B cell (primary cell): ENCODE measurements around the gene ZFP91. TPM values are rescaled to one million over a fixed set of nuclear protein-coding genes. Genes with fewer than 3 reads are reported as not detected.

ENCODE experiments used
- ATAC-seq: fragments of 200-7000 bp; cut with Tn5 transposase; one replicate; pipeline ENCODE4 v1.10.0; 2021; ENCODE audit warnings: low read depth, mild to moderate bottlenecking, moderate number of reproducible peaks, moderate library complexity
- CTCF ChIA-PET: fragments of 350-600 bp; sonication (Branson Sonifier 250); formaldehyde crosslinking; loops from one replicate; lab custom pipeline; 2021; ENCODE audit warnings: antibody characterized with exemption, inconsistent platforms; lab: Charles Lee
- POLR2A ChIA-PET: fragments of 350-600 bp; sonication (Branson Sonifier 250); formaldehyde crosslinking; loops from one replicate; lab custom pipeline; 2021; ENCODE audit warnings: antibody characterized with exemption; lab: Charles Lee
- DNase-seq: peaks from one replicate; pipeline ENCODE4 v3.0.0; 2013
- H2AFZ ChIP-seq: 2 replicates; pipeline ENCODE4 v1.6.1; 2012; ENCODE audit warnings: mild to moderate bottlenecking, low read depth, low read length; ENCODE audit not compliant: insufficient read depth, poor library complexity, severe bottlenecking
- H3K27ac ChIP-seq, 2 donors: 1 replicate in 1 of 2; 2 replicates in 1 of 2; pipeline ENCODE4 v1.5.1; 2012 to 2013; ENCODE audit warnings: low read length in 2 of 2, mild to moderate bottlenecking in 2 of 2, moderate library complexity in 1 of 2
- H3K27me3 ChIP-seq, 4 experiments: fragments of 200-600 bp in 1 of 4; sonication (generic) in 1 of 4; replicated peaks in 1 of 4; 1 replicate in 2 of 4; 2 replicates in 2 of 4; pipeline versions ENCODE4 v1.6.1 to v1.7.0; 2013 to 2016; ENCODE audit warnings: low read length in 3 of 4, mild to moderate bottlenecking in 2 of 4, mixed read lengths in 1 of 4, moderate library complexity in 1 of 4; ENCODE audit not compliant: insufficient read depth in 4 of 4, control insufficient read depth in 3 of 4; ENCODE audit errors: control extremely low read depth in 1 of 4
- H3K36me3 ChIP-seq, 2 experiments: replicated peaks in 1 of 2; 1 replicate in 1 of 2; 2 replicates in 1 of 2; pipeline versions ENCODE4 v1.6.1 to v1.7.1; 2013; ENCODE audit warnings: low read length in 1 of 2; ENCODE audit not compliant: insufficient read depth in 2 of 2, control insufficient read depth in 1 of 2; ENCODE audit errors: control extremely low read depth in 1 of 2, extremely low read depth in 1 of 2
- H3K4me1 ChIP-seq, 2 donors: fragments of 200-600 bp in 1 of 2; sonication (generic) in 1 of 2; 1 replicate in 1 of 2; 2 replicates in 1 of 2; pipeline versions ENCODE4 v1.5.1 to v1.6.1; 2013 to 2017; ENCODE audit warnings: low read length in 2 of 2; ENCODE audit not compliant: control insufficient read depth in 2 of 2, insufficient read depth in 2 of 2
- H3K4me2 ChIP-seq: replicated peaks from 2 replicates; pipeline ENCODE3; 2012; ENCODE audit warnings: mild to moderate bottlenecking, low read depth, low read length; ENCODE audit not compliant: poor library complexity, severe bottlenecking
- H3K4me3 ChIP-seq, 5 experiments: fragments of 200-600 bp in 1 of 5; sonication (generic) in 1 of 5; 1 replicate in 3 of 5; 2 replicates in 2 of 5; pipeline versions ENCODE4 v1.5.1 to v1.7.0; 2011 to 2016; ENCODE audit warnings: low read length in 4 of 5, mild to moderate bottlenecking in 4 of 5, low read depth in 2 of 5, control low read depth in 1 of 5, moderate library complexity in 1 of 5; ENCODE audit not compliant: insufficient read depth in 1 of 5; ENCODE audit errors: control extremely low read depth in 1 of 5, extremely low read depth in 1 of 5
- H3K79me2 ChIP-seq: fragments of 200-600 bp; sonication (generic); one replicate; pipeline ENCODE4 v1.6.0; 2016; ENCODE audit warnings: low read length; ENCODE audit not compliant: control insufficient read depth, insufficient read depth
- H3K9ac ChIP-seq: fragments of 200-600 bp; sonication (generic); 2 replicates; pipeline ENCODE4 v1.6.1; 2017; ENCODE audit warnings: mild to moderate bottlenecking, low read length, moderate library complexity
- H3K9me3 ChIP-seq, 3 donors: one replicate each; pipeline versions ENCODE4 v1.6.1 to v1.7.1; 2013; ENCODE audit warnings: low read length in 2 of 3; ENCODE audit not compliant: control insufficient read depth in 2 of 3, insufficient read depth in 1 of 3; ENCODE audit errors: control extremely low read depth in 1 of 3
- H4K20me1 ChIP-seq: 2 replicates; pipeline ENCODE4 v1.6.0; 2012; ENCODE audit warnings: mild to moderate bottlenecking, low read length; ENCODE audit not compliant: insufficient read depth, control insufficient read depth, poor library complexity, severe bottlenecking
- H3K27ac Mint-ChIP-seq: one replicate; pipeline ENCODE4 v1.8.0; 2021; ENCODE audit warnings: mixed read lengths
- H3K27me3 Mint-ChIP-seq: one replicate; pipeline ENCODE4 v1.8.0; 2021; ENCODE audit warnings: mixed read lengths
- H3K4me1 Mint-ChIP-seq: one replicate; pipeline ENCODE4 v1.8.0; 2021; ENCODE audit warnings: mixed read lengths
- H3K4me3 Mint-ChIP-seq: one replicate; pipeline ENCODE4 v1.8.0; 2021; ENCODE audit warnings: mixed read lengths
- H3K9me3 Mint-ChIP-seq: one replicate; pipeline ENCODE4 v1.8.0; 2022; ENCODE audit warnings: mixed read lengths; ENCODE audit not compliant: insufficient read depth
- CTCF ChIP-seq: fragments of 200-600 bp; IDR thresholded peaks from one replicate; pipeline ENCODE4 v1.8.0; 2022; ENCODE audit warnings: antibody characterized with exemption, mild to moderate bottlenecking
- EZH2 ChIP-seq: IDR thresholded peaks from 2 replicates; pipeline ENCODE4 v1.6.1; 2012; ENCODE audit warnings: borderline replicate concordance, low read depth, mild to moderate bottlenecking, moderate library complexity, low read length; ENCODE audit not compliant: insufficient read depth, poor library complexity, severe bottlenecking
- WGBS: methylation state at CpG from one replicate; pipeline ENCODE4 v1.1.5; 2013; ENCODE audit warnings: missing lambda C conversion rate; ENCODE audit not compliant: insufficient coverage; 5-methylcytosine and 5-hydroxymethylcytosine counted together
- intact Hi-C: fragments of 100-400 bp; cut with micrococcal nuclease; formaldehyde crosslinking; loops from one replicate; pipeline ENCODE4 v1.10.0; 2022
- polyA plus RNA-seq: library from polyadenylated mRNA; depleted of rRNA; stranded (reverse); fragments of >200 nt; gene quantifications from 2 replicates; pipeline ENCODE4 v1.2.3, GENCODE V29; 2012
- total RNA-seq, 2 donors: library from RNA; stranded (reverse); fragments of 120-200 nt in 1 of 2; gene quantifications; 1 replicate in 1 of 2; 2 replicates in 1 of 2; pipeline versions ENCODE4 v1.2.3 to v1.2.4, GENCODE V29; 2013 to 2022

Gene ZFP91
- total and polyA plus RNA-seq, 2 donors (not counting 1 experiment from before 2014, with no cell fraction given): 14.4 to 51.2 TPM

GRCh38 chr11:58564231-58564630 lies 14.6 kb upstream of the ZFP91 start:
- Mint-ChIP-seq H3K4me1 (peaks cover 49% of the 10 kb centered on the region), H3K27me3 (no peaks in the 10 kb centered on the region), H3K9me3 (no peaks in the 10 kb centered on the region), H3K4me3 (no peak overlapping the region), H3K27ac (no peak overlapping the region)
- Histone ChIP-seq H2AFZ (no peak overlapping the region), H3K79me2 (peaks cover 85% of the 10 kb centered on the region), H4K20me1 (no peaks in the 10 kb centered on the region), H3K9ac (no peak overlapping the region), H3K4me2 (peak overlapping the region; percentile 22), H3K9me3 (no peaks in the 10 kb centered on the region), H3K4me3 (no peak overlapping the region), H3K27ac (peak overlapping the region in 1 of 2 donors; percentile 38), H3K27me3 (no peaks in the 10 kb centered on the region), H3K4me1 (peaks cover 24 to 25% of the 10 kb centered on the region in 2 donors), H3K36me3 (peaks cover 15 to 48% of the 10 kb centered on the region in 2 experiments)
- intact Hi-C loops: no loop called here
- TF ChIP-seq CTCF: no peak
- no peak for TF ChIP-seq EZH2
- no peak for DNase-seq
- CTCF ChIA-PET: interaction anchor here (0.9 to 2.0 kb wide), 5 partner anchors 9 to 65 kb away, joined by 3 to 11 read pairs (median 5); no protein-coding TSS in a partner anchor
- POLR2A ChIA-PET: interaction anchor here (0.7 kb wide), 1 partner anchor 11 kb away, joined by 3 read pairs; the partner anchor contains the start of gene LPXN
- no peak for ATAC-seq

GRCh38 chr11:58567889-58568512 lies 10.9 kb upstream of the ZFP91 start:
- ATAC-seq (peak; percentile 98), DNase-seq (peak; percentile 87)
- Mint-ChIP-seq H3K9me3 (no peaks in the 10 kb centered on the region), H3K27ac (peak overlapping the region; percentile 5), H3K4me3 (peak overlapping the region; percentile 1), H3K27me3 (no peaks in the 10 kb centered on the region), H3K4me1 (peaks cover 42% of the 10 kb centered on the region)
- Histone ChIP-seq H2AFZ (peak overlapping the region; percentile 48), H3K9ac (no peak overlapping the region), H3K4me2 (peak overlapping the region; percentile 34), H3K79me2 (peaks cover 100% of the 10 kb centered on the region), H3K27me3 (no peaks in the 10 kb centered on the region), H3K4me3 (no peak overlapping the region), H3K36me3 (peaks cover 16 to 43% of the 10 kb centered on the region in 2 experiments), H3K9me3 (no peaks in the 10 kb centered on the region), H3K27ac (no peak overlapping the region), H4K20me1 (no peaks in the 10 kb centered on the region), H3K4me1 (peaks cover 19 to 21% of the 10 kb centered on the region in 2 donors)
- POLR2A ChIA-PET: interaction anchor here (1.3 kb wide), 1 partner anchor 9 kb away, joined by 4 read pairs; no protein-coding TSS in a partner anchor
- CTCF ChIA-PET: interaction anchor here (0.6 to 4.6 kb wide), 39 partner anchors 9 to 1222 kb away, joined by 3 to 102 read pairs (median 5); partner anchors contain the start of genes DTX4, LPXN and ZFP91
- TF ChIP-seq CTCF (peak; percentile 82), EZH2 (no peak)
- whole genome bisulfite sequencing: 56% methylated on average over 4 of the region's 4 CpGs
- intact Hi-C loops: loop anchor here (1.0 to 2.0 kb wide), 4 partner anchors 11 to 590 kb away; partner anchors contain the start of gene ZFP91
